GM23248 (cell line): Measurements from ENCODE around the gene AR. TPM values are rescaled to one million over a fixed set of nuclear protein-coding genes. Genes with fewer than 3 reads are reported as not detected.
A peak's percentile ranks its signal among the peaks of the same experiment; 100 is the strongest.

Experiments
- DNase-seq: peaks from one replicate; pipeline ENCODE4 v3.0.0-alpha.2; 2015
- H2AFZ ChIP-seq: fragments of 200-600 bp; sonication (generic); 2 replicates; pipeline ENCODE4 v1.6.1; 2016; ENCODE audit warnings: antibody characterized with exemption
- H3F3A ChIP-seq: fragments of 200-600 bp; sonication (generic); 2 replicates; pipeline ENCODE4 v1.6.1; 2016; ENCODE audit warnings: mild to moderate bottlenecking, antibody characterized with exemption, mixed run types; ENCODE audit not compliant: insufficient read depth
- H3K27ac ChIP-seq: fragments of 200-600 bp; sonication (generic); 2 replicates; pipeline ENCODE4 v1.5.1; 2016; ENCODE audit warnings: mild to moderate bottlenecking
- H3K27me3 ChIP-seq: fragments of 200-600 bp; sonication (generic); replicated peaks from 2 replicates; pipeline ENCODE4 v1.6.1; 2016; ENCODE audit warnings: mild to moderate bottlenecking; ENCODE audit not compliant: insufficient read depth
- H3K36me3 ChIP-seq: fragments of 200-600 bp; sonication (generic); 2 replicates; pipeline ENCODE4 v1.6.1; 2016; ENCODE audit warnings: low read depth, mild to moderate bottlenecking
- H3K4me1 ChIP-seq: fragments of 200-600 bp; sonication (generic); 2 replicates; pipeline ENCODE4 v1.6.1; 2016; ENCODE audit warnings: mild to moderate bottlenecking; ENCODE audit not compliant: insufficient read depth
- H3K4me2 ChIP-seq: fragments of 200-600 bp; sonication (generic); one replicate; pipeline ENCODE4 v1.6.1; 2016; ENCODE audit warnings: mild to moderate bottlenecking; ENCODE audit not compliant: unreplicated experiment
- H3K4me3 ChIP-seq: fragments of 200-600 bp; sonication (generic); 2 replicates; pipeline ENCODE4 v1.5.1; 2016; ENCODE audit warnings: mild to moderate bottlenecking
- H3K79me2 ChIP-seq: fragments of 200-600 bp; sonication (generic); 2 replicates; pipeline ENCODE4 v1.6.1; 2016; ENCODE audit warnings: mild to moderate bottlenecking; ENCODE audit not compliant: insufficient read depth
- H3K9ac ChIP-seq: fragments of 200-600 bp; sonication (generic); 2 replicates; pipeline ENCODE4 v1.6.1; 2016; ENCODE audit warnings: mild to moderate bottlenecking
- H3K9me2 ChIP-seq: fragments of 200-600 bp; sonication (generic); 2 replicates; pipeline ENCODE4 v1.6.1; 2016; ENCODE audit warnings: mixed run types, mild to moderate bottlenecking, moderate library complexity; ENCODE audit not compliant: insufficient read depth
- H3K9me3 ChIP-seq: fragments of 200-600 bp; sonication (generic); one replicate; pipeline ENCODE4 v1.6.1; 2017; ENCODE audit warnings: low read depth
- H4K20me1 ChIP-seq: fragments of 200-600 bp; sonication (generic); 2 replicates; pipeline ENCODE4 v1.6.0; 2016; ENCODE audit not compliant: insufficient read depth
- EZH2 ChIP-seq: fragments of 200-600 bp; sonication (generic); IDR thresholded peaks from 2 replicates; pipeline ENCODE4 v1.6.1; 2018; ENCODE audit warnings: antibody characterized with exemption, mild to moderate bottlenecking; ENCODE audit not compliant: insufficient read depth, poor library complexity, severe bottlenecking
- EZH2phosphoT487 ChIP-seq: fragments of 200-600 bp; sonication (generic); IDR thresholded peaks from 2 replicates; pipeline ENCODE4 v1.6.1; 2018; ENCODE audit warnings: antibody characterized with exemption, moderate library complexity, mild to moderate bottlenecking, low read depth; ENCODE audit not compliant: insufficient read depth
- WGBS, 2 experiments: methylation state at CpG; one replicate each; pipeline ENCODE4 v1.1.6; 2015 to 2017; ENCODE audit warnings: low lambda C conversion rate in 2 of 2, low coverage in 1 of 2; ENCODE audit errors: missing lambda C conversion rate in 2 of 2; 5-methylcytosine and 5-hydroxymethylcytosine counted together
- in situ Hi-C: fragments of 300-500 bp; cut with MboI; formaldehyde crosslinking; loops from 2 replicates; pipeline ENCODE4 v1.15.0; 2020
- polyA plus RNA-seq: library from polyadenylated mRNA; unstranded; fragments of >200 nt; fragmentation: Nextera tagmentation; extraction: Ambion mirVana; gene quantifications from 2 replicates; pipeline ENCODE4 v1.2.1, GENCODE V29; 2016
- total RNA-seq: library from RNA; depleted of rRNA; stranded (reverse); fragments of >200 nt; shearing (Covaris generic); gene quantifications from 2 replicates; pipeline ENCODE4 v1.2.3, GENCODE V29; 2014

The AR gene
- total and polyA plus RNA-seq, 2 experiments from 2014 or later = 1.2 to 4.8 TPM

DNA sequence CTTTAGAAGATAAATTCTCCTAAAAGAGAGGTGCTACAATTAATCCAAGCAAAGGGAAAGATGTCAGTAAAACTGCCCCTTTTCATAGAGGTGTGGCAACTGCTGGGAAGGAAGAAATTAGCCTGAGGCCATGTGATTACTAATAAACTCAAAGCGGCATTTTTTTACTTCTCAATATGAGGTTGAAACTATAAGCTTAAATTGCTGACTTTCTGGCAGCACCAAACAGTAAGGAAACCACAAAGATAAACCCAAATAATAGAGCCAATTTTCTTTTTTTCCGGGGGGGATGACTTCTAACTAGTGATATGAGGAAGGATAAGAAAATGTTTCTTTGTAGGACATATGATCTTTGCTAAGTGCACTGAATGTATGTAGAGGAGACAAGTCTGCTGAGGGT, 30.9 kb downstream of the AR start:
- Histone ChIP-seq H3K4me1 (no peaks in the 10 kb centered on the region), H3K4me2 (no peak overlapping the region), H3K9ac (no peak overlapping the region), H3K27me3 (no peaks in the 10 kb centered on the region), H3K4me3 (no peak overlapping the region), H3K9me2 (no peaks in the 10 kb centered on the region), H2AFZ (no peak overlapping the region), H3K27ac (no peak overlapping the region), H3F3A (no peaks in the 10 kb centered on the region), H3K36me3 (no peaks in the 10 kb centered on the region), H3K9me3 (no peaks in the 10 kb centered on the region), H4K20me1 (no peaks in the 10 kb centered on the region), H3K79me2 (no peaks in the 10 kb centered on the region)
- TF ChIP-seq EZH2phosphoT487 = no peak
- no peak for TF ChIP-seq EZH2
- in situ Hi-C loops = no loop called here
- WGBS, 2 experiments = 92 to 100% methylated on average over 2 of the region's 2 CpGs
- no peak for DNase-seq

DNA sequence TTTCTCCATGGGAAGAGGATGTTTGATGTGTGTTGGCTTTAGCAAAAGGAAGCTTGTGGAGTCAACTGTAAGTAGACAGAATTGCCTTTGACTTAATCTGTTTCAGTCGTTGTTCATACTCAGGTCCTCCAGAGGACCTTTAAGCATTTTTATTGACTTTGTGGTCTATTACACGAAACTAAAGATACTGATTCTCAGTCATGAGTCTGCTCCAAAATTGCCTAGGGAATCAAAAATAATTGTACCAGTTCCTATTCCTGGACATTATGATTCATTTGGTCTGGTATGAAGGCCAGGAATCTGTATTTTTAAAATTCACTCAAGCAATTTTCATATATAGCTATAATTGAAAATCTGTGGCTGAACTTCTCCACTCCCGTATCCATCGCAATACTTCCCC, 38.6 kb downstream of the AR start:
- 55 to 71% methylated on average over 4 of the region's 4 CpGs for WGBS, 2 experiments
- DNase-seq = peak; percentile 24
- no peak overlapping the region for H3K27ac ChIP-seq
- in situ Hi-C loops = no loop called here
- H3K9ac ChIP-seq = no peak overlapping the region
- no peaks in the 10 kb centered on the region for H3K79me2 ChIP-seq
- no peaks in the 10 kb centered on the region for H4K20me1 ChIP-seq
- H2AFZ ChIP-seq = no peak overlapping the region
- no peak overlapping the region for H3K4me2 ChIP-seq
- no peaks in the 10 kb centered on the region for H3F3A ChIP-seq
- no peaks in the 10 kb centered on the region for H3K27me3 ChIP-seq
- peaks cover 12% of the 10 kb centered on the region; the same call in 1 of the 2 replicates for H3K4me1 ChIP-seq
- no peaks in the 10 kb centered on the region for H3K9me3 ChIP-seq
- H3K36me3 ChIP-seq = no peaks in the 10 kb centered on the region
- TF ChIP-seq EZH2phosphoT487 = no peak
- no peak for TF ChIP-seq EZH2
- no peak overlapping the region for H3K4me3 ChIP-seq
- no peaks in the 10 kb centered on the region for H3K9me2 ChIP-seq

DNA sequence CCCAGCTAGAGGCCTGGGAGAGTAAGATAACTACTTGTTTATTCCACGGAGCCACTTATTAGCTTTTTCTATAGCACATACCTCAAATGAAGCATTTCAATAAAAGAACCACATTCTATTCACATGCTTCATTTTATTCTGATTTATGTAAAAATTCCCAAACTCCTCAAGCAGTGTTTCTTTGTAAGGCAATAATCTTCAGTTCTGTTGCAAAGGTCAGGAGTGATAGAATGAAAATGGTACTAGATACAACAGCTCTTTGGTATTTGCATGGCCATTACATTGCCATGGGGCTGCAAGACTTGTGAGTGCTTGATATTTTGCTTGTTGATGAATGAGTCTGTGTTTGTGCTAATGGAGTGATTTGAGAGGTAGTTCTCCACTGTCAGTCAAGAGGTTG, 39.4 kb downstream of the AR start:
- H3K79me2 ChIP-seq = no peaks in the 10 kb centered on the region
- in situ Hi-C loops = no loop called here
- 95 to 100% methylated on average over 1 of the region's 1 CpG for WGBS, 2 experiments

DNA sequence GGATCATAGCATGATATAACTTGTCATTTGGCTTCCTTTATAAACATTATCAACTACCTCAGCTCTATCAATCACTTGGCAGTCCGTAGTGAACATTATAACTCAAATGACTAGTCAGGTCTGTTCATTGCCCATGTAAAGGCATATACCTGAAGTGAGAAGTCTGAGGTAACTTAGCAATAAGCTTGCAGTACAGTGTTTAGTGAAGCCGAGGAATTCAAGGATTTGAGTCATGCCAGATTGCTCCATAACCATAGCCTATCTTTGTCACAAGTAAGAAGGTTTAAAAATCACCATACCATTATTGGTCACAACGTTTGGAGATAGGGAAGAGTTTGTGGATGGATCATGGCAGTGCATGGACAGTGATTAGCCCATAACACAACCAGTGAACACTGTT, 41.6 kb downstream of the AR start:
- Histone ChIP-seq H2AFZ (no peak overlapping the region), H3K27ac (no peak overlapping the region), H3K9me2 (no peaks in the 10 kb centered on the region), H3K9ac (no peak overlapping the region), H3K4me1 (peaks cover 12% of the 10 kb centered on the region), H3K36me3 (no peaks in the 10 kb centered on the region), H3K4me3 (no peak overlapping the region), H3K9me3 (no peaks in the 10 kb centered on the region), H3K79me2 (no peaks in the 10 kb centered on the region), H3K27me3 (no peaks in the 10 kb centered on the region), H4K20me1 (no peaks in the 10 kb centered on the region), H3F3A (no peaks in the 10 kb centered on the region), H3K4me2 (no peak overlapping the region)
- peak; percentile 34 for DNase-seq
- WGBS, 2 experiments = 85 to 90% methylated on average over 3 of the region's 3 CpGs
- in situ Hi-C loops = no loop called here
- TF ChIP-seq EZH2phosphoT487 = no peak
- TF ChIP-seq EZH2 = no peak

More for the DNA sequence above, 39.4 kb downstream of the AR start:
- H3K9me3 ChIP-seq = no peaks in the 10 kb centered on the region
- no peak overlapping the region for H2AFZ ChIP-seq
- H3K4me2 ChIP-seq = no peak overlapping the region
- H3K27ac ChIP-seq = no peak overlapping the region
- H3K9me2 ChIP-seq = no peaks in the 10 kb centered on the region
- H3K9ac ChIP-seq = no peak overlapping the region
- H3K27me3 ChIP-seq = no peaks in the 10 kb centered on the region
- peaks cover 12% of the 10 kb centered on the region for H3K4me1 ChIP-seq
- H4K20me1 ChIP-seq = no peaks in the 10 kb centered on the region
- no peak for TF ChIP-seq EZH2phosphoT487
- H3F3A ChIP-seq = no peaks in the 10 kb centered on the region
- no peaks in the 10 kb centered on the region for H3K36me3 ChIP-seq
- DNase-seq = no peak
- H3K4me3 ChIP-seq = no peak overlapping the region

DNA sequence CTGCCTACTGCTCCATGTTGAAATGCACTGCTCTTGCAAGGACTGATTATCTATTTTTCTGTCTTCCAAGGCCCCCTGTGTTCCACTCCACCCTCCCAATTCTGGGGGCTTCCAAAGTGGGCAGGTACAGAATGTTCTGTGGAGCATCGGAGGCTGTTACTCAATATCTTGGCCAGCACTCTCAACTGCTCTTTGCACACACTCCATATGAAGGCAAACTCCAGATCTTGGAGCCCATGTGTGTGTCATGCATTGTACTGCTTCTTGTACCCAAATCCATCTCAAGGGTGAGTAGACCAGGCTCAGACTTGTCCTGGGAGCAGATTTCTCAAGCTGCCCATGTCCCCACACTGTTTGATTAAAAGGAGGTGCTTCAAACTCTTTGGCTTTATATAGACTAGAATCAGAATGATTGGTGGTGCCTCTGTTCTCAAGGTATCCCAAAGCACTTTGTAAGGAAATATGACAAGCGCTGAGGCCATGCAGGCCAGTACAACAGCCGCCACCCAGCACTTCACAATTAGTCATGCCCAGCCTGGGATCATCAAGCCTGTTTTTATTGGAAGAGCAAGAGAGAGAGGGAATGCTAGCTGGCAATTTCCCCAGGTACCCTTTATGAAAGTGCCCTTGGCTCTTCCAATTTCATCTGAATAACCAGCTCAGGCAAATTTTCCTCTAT, 44.3 kb downstream of the AR start:
- DNase-seq = peak; percentile 33
- H3K9me3 ChIP-seq = no peaks in the 10 kb centered on the region
- no peaks in the 10 kb centered on the region; the same call in 1 of the 2 replicates for H3K4me1 ChIP-seq
- in situ Hi-C loops = no loop called here
- no peak overlapping the region for H3K9ac ChIP-seq
- H2AFZ ChIP-seq = no peak overlapping the region
- H3K79me2 ChIP-seq = no peaks in the 10 kb centered on the region
- TF ChIP-seq EZH2 (no peak), EZH2phosphoT487 (no peak)
- no peak overlapping the region for H3K27ac ChIP-seq
- no peaks in the 10 kb centered on the region for H3F3A ChIP-seq
- no peaks in the 10 kb centered on the region for H4K20me1 ChIP-seq
- H3K36me3 ChIP-seq = no peaks in the 10 kb centered on the region
- 57 to 66% methylated on average over 3 of the region's 3 CpGs for WGBS, 2 experiments
- no peaks in the 10 kb centered on the region for H3K9me2 ChIP-seq
- no peak overlapping the region for H3K4me2 ChIP-seq
- H3K27me3 ChIP-seq = no peaks in the 10 kb centered on the region
- no peak overlapping the region for H3K4me3 ChIP-seq
